IPS-15b (cell line): ENCODE data around the gene CALM3.
A peak's percentile ranks its signal among the peaks of the same experiment; 100 is the strongest.

Source experiments
- H3K27me3 ChIP-seq: one replicate; pipeline ENCODE4 v1.6.1; 2013; ENCODE audit warnings: low read length; ENCODE audit not compliant: control insufficient read depth, insufficient read depth
- H3K36me3 ChIP-seq: one replicate; pipeline ENCODE4 v1.6.1; 2013; ENCODE audit warnings: low read length; ENCODE audit not compliant: control insufficient read depth, insufficient read depth
- H3K4me1 ChIP-seq: one replicate; pipeline ENCODE4 v1.6.1; 2013; ENCODE audit warnings: mild to moderate bottlenecking, low read length; ENCODE audit not compliant: control insufficient read depth, insufficient read depth
- H3K4me3 ChIP-seq: one replicate; pipeline ENCODE4 v1.5.1; 2013; ENCODE audit warnings: low read depth, low read length
- H3K9ac ChIP-seq: one replicate; pipeline ENCODE4 v1.6.1; 2013; ENCODE audit warnings: low read depth, mild to moderate bottlenecking, low read length
- H3K9me3 ChIP-seq: one replicate; pipeline ENCODE4 v1.6.1; 2013; ENCODE audit warnings: mild to moderate bottlenecking, low read length; ENCODE audit not compliant: control insufficient read depth, insufficient read depth

Gene CALM3

DNA sequence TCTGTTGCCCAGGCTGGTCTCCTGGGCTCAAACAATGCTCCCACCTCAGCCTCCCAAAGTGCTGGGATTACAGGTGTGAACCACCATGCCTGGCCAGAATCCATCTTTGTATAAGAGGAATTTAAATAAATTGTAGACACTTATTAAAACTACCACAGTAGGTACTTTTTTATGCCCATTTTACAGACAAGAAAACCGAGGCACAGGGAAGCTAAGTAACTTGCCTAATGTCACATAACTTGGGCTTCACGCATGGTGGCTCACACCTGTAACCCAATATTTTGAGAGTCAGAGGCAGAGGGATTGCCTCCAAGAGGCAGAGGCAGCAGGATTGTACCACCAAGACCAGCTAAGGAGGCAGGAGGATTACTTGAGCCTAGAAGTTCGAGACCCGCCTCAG is 22.7 kb upstream of the CALM3 start:
- peaks cover 2% of the 10 kb centered on the region for H3K4me1 ChIP-seq
- no peak overlapping the region for H3K9ac ChIP-seq
- no peak overlapping the region for H3K4me3 ChIP-seq
- no peaks in the 10 kb centered on the region for H3K27me3 ChIP-seq
- H3K36me3 ChIP-seq, result no peaks in the 10 kb centered on the region
- no peaks in the 10 kb centered on the region for H3K9me3 ChIP-seq

DNA sequence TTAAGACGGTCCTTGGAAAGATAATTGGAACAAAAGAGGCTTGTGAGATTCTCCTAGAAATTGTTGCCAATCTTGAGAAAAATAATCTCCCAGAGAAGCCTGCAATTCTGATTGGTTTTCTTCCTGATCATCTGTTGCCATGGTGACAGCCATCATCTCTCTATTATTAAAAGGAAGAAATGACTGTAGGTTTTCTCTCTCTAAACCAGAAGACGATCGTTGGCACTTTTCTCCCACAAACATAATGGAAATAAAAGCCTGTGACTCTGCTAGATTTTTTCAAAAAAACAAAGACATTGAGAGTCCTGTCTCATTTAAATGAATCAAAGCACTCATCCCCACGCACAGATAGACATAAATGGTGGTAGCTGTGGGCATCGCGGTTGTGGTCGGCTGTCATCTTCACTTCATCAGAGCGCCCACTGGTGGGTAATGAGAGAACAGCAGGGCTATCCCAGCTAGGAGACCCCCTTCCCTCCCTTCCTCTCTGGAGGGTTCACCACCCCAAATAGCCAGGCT is 21.7 kb upstream of the CALM3 start:
- H3K9ac ChIP-seq, result no peak overlapping the region
- H3K36me3 ChIP-seq, result no peaks in the 10 kb centered on the region
- H3K9me3 ChIP-seq, result no peaks in the 10 kb centered on the region
- no peaks in the 10 kb centered on the region for H3K27me3 ChIP-seq
- peaks cover under 1% of the 10 kb centered on the region for H3K4me1 ChIP-seq
- H3K4me3 ChIP-seq, result no peak overlapping the region

DNA sequence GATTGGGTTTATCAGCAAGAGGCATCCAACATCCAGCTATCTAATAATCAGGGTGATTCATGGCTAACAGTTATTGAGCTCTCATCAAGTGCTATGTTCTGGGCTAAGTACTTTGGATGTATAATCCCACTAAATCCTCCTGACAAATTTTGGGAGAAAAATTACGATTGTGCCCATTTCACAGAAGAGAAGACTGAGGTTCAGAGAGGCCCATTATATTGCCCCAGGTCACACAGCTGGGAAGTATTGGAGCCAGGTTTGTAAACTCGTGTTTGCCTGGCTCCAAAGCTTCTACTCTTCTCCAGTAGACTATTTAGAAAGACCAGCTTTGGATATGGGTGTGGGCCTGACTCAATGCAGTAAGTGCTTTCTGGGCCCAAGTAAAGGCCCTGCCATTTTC is 20.9 kb upstream of the CALM3 start:
- Histone ChIP-seq H3K36me3 (no peaks in the 10 kb centered on the region), H3K4me1 (no peaks in the 10 kb centered on the region), H3K4me3 (no peak overlapping the region), H3K9ac (no peak overlapping the region), H3K27me3 (no peaks in the 10 kb centered on the region), H3K9me3 (no peaks in the 10 kb centered on the region)

DNA sequence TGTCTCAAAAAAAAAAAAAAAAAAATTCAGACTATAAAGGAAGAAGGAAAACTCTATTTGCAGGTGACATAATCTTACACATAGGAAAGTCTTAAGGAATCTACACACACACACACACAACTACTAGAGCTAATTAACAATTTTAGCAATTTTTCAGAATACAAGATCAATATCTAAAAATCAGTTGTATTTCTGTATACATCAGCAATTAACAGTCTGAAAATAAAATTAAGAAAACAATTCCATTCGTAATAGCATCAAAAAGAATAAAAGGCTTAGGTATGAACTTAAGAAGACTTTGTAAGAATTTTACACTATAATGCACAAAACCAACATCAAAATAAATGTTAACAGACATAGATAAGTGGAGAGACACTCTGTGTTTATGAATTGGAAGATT is 15.6 kb upstream of the CALM3 start:
- Histone ChIP-seq H3K27me3 (no peaks in the 10 kb centered on the region), H3K9me3 (no peaks in the 10 kb centered on the region), H3K4me1 (no peaks in the 10 kb centered on the region), H3K4me3 (no peak overlapping the region), H3K36me3 (no peaks in the 10 kb centered on the region), H3K9ac (no peak overlapping the region)

DNA sequence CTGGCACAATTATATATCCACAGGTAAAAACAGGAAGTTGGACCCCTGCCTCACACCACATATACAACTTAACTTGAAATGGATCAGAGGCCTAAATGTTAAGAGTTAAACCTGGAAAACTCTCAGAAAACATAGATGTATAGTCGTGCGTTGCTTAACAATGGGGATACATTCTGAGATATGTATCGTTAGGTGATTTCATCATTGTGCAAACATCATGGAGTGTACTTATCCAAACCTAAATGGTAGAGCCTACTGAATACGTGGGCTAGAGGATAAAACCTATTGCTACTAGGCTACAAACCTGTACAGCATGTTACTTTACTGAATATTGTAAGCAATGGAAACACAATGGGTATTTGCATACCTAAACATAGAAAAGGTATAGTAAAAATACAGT is 14.8 kb upstream of the CALM3 start:
- no peaks in the 10 kb centered on the region for H3K27me3 ChIP-seq
- H3K36me3 ChIP-seq, result no peaks in the 10 kb centered on the region
- H3K4me3 ChIP-seq, result no peak overlapping the region
- H3K4me1 ChIP-seq, result no peaks in the 10 kb centered on the region
- H3K9ac ChIP-seq, result no peak overlapping the region
- no peaks in the 10 kb centered on the region for H3K9me3 ChIP-seq

DNA sequence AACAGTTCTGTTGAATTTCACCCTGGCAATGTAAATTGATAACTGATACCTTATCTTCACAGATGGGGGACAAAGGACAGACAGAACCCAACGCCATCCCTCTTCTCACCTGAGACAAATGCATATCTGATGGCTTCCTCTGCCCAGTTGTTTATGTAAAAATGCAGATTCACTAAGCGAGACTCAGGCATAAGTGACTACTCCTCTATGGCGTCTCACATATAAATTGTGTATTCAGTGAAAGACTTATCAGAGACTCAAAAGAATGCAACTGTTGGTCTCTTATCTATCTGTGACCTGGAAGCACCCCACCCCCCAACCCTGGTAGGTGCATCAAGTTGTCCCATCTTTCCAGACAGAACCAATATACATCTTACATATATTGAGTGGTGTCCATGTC is 13.3 kb upstream of the CALM3 start:
- Histone ChIP-seq H3K4me1 (no peaks in the 10 kb centered on the region), H3K4me3 (no peak overlapping the region), H3K9ac (no peak overlapping the region), H3K27me3 (no peaks in the 10 kb centered on the region), H3K36me3 (no peaks in the 10 kb centered on the region), H3K9me3 (no peaks in the 10 kb centered on the region)

DNA sequence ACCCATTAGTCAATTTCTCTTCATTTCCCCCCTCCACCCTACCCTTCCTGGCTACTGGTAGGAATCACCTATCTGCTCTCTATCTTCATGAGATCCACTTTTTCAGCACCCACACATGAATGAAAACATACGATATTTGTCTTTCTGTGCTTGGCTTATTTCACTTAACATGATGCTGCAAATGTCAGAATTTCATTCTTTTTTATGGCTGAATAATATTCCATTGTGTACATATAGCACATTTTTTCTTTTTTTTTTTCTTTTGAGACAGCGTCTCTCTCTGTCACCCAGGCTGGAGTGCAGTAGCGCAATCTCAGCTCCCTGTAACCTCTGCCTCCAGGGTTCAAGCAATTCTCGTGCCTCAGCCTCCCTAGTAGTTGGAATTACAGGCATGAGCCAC is 9.9 kb upstream of the CALM3 start:
- Histone ChIP-seq H3K36me3 (no peaks in the 10 kb centered on the region), H3K9me3 (no peaks in the 10 kb centered on the region), H3K4me1 (no peaks in the 10 kb centered on the region), H3K9ac (no peak overlapping the region), H3K27me3 (no peaks in the 10 kb centered on the region), H3K4me3 (no peak overlapping the region)

DNA sequence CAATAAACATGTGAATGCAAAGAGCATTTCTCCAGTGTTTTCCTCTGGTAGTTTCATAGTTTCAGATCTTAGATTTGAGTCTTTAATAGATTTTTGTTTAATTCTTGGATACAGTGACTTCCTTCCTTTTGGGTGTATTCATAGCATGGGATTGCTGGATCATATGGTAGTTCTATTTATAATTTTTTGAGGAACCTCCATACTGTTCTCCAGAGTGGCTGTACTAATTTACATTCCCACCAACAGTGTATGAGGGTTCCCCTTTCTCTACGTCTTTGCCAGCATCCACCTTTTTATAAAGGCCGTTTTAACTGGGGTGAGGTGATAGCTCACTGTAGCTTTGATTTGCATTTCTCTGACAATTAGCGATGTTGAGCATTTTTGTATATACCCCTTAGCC is 9.3 kb upstream of the CALM3 start:
- H3K9ac ChIP-seq, result no peak overlapping the region
- H3K4me1 ChIP-seq, result no peaks in the 10 kb centered on the region
- no peaks in the 10 kb centered on the region for H3K36me3 ChIP-seq
- H3K27me3 ChIP-seq, result no peaks in the 10 kb centered on the region
- H3K9me3 ChIP-seq, result no peaks in the 10 kb centered on the region
- no peak overlapping the region for H3K4me3 ChIP-seq

DNA sequence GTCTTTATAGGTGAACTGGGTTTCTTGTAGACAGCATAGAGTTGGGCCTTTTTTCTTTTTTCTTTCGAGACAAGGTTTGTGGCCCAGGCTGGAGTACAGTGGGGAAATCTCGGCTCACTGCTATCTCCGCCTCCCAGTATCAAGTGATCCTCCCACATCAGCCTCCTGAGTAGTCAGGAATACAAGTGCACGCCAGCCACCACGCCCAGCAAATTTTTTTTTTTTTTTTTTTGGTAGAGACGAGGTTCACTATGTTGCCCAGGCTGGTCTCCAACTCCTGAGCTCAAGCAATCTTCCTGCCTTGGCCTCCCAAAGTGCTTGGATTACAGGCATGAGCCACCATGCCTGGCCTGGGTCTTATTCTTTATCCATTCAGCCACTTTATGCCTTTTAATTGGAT is 5.1 kb upstream of the CALM3 start:
- Histone ChIP-seq H3K4me3 (no peak overlapping the region), H3K4me1 (no peaks in the 10 kb centered on the region), H3K36me3 (no peaks in the 10 kb centered on the region), H3K9me3 (no peaks in the 10 kb centered on the region), H3K9ac (no peak overlapping the region), H3K27me3 (no peaks in the 10 kb centered on the region)

DNA sequence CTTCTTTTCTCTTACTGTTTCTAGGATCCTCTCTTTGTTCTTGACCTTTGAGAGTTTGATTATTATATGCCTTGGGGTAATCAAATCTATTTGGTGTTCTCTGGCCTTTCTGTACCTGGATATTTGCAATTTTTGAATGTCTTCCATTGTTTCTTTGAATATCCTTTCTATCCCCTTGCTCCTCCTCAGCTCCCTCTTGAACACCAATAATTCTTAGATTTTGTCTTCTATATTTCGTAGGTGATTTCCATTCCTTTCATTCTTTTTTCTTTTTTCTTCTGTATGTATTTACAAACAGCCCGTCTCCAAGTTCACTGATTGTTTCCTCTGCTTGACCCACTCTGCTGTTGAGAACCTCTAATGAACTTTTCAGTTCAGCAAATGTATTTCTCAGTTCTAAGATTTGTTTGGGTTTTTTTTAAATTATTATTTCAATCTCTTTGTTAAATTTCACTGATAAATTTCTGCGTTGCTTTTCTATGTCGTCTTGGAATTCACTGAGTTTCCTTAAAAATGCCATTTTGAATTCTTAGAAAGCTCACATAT is 2.7 kb upstream of the CALM3 start:
- Histone ChIP-seq H3K9me3 (no peaks in the 10 kb centered on the region), H3K4me3 (no peak overlapping the region), H3K9ac (no peak overlapping the region), H3K27me3 (no peaks in the 10 kb centered on the region), H3K36me3 (peaks cover 8% of the 10 kb centered on the region), H3K4me1 (peaks cover 1% of the 10 kb centered on the region)

DNA sequence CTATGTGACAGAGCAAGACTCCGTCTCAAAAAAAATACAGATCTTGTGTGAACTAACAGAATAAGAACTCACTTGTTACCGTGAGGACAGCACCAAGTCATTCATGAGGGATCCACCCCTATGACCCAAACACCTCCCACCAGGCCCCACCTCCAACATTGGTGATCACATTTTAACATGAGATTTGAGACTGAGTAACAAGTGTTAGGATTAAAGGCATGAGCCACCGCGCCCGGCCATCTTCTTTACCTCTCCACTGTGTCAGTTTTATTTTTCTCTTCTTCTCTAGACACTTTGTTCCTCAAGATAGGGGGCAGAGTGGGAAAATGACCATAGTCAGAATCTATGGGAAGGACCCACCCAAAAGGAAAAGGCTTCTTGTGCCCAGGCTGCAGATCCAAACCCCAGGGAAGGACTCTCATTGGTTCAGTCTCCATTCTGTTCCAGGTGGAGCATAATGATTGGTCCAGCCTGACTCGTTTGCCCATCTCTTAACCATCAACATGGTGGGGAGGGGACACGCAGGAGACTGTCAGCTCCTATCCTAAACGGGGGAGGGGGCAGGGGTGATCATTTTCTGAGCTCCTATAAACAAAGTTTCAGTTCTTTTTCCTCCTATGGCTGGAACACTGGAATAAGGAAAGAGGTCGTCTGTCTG is 1.3 kb upstream of the CALM3 start:
- H3K4me1 ChIP-seq, result peaks cover 3% of the 10 kb centered on the region
- H3K36me3 ChIP-seq, result peaks cover 8% of the 10 kb centered on the region
- H3K9me3 ChIP-seq, result no peaks in the 10 kb centered on the region
- H3K9ac ChIP-seq, result no peak overlapping the region
- no peaks in the 10 kb centered on the region for H3K27me3 ChIP-seq
- H3K4me3 ChIP-seq, result peak overlapping the region; percentile 93
